ENCODE results near the gene DENND6A. TPM values are rescaled to one million over a fixed set of nuclear protein-coding genes. Genes with fewer than 3 reads are reported as not detected.
"Not testable (repeated sequence)": the region's sequence is repeated elsewhere in the genome, so short reads cannot be mapped to it uniquely, and the experiment has no call there.

DENND6A gene
- total RNA-seq, 1 experiment from 2014 or later: 22.3 TPM

DNA sequence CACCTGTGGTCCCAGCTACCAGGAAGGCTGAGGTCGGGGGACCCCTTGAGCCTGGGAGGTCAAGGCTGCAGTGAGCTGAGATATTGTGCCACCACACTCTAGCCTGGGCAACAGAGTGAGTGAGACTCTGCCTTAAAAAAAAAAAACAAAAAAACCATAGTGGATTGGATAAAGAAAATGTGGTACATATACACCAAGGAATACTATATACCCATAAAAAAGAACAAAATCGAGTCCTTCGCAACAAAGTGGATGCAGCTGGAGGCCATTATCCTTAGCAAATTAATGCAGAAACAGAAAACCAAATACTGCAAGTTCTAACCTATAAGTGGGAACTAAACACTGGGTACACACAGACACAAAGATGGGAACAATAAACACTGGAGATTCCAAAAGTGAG, 75.1 kb downstream of the DENND6A start:
- Mint-ChIP-seq H3K27ac (ENCODE audit: low read depth, unreplicated experiment) (no peak overlapping the region), H3K4me3 (ENCODE audit: unreplicated experiment) (no peak overlapping the region), H3K27me3 (ENCODE audit: insufficient read depth, unreplicated experiment) (no peaks in the 10 kb centered on the region), H3K9me3 (ENCODE audit: unreplicated experiment) (no peaks in the 10 kb centered on the region), H3K4me1 (ENCODE audit: insufficient read depth, unreplicated experiment) (no peaks in the 10 kb centered on the region), H3K36me3 (ENCODE audit: insufficient read depth, unreplicated experiment) (peaks cover 26% of the 10 kb centered on the region)
- DNase-seq (ENCODE audit: unreplicated experiment): no peak
- POLR2A ChIA-PET: interaction anchor here (0.6 to 1.1 kb wide), 2 partner anchors 38 to 41 kb away, joined by 3 to 5 read pairs; no protein-coding TSS in a partner anchor
- BruUV-seq (replicated peaks): no TSS peak
- intact Hi-C loops (cut with micrococcal nuclease): no loop called here
- TF ChIP-seq, protein P1, sequence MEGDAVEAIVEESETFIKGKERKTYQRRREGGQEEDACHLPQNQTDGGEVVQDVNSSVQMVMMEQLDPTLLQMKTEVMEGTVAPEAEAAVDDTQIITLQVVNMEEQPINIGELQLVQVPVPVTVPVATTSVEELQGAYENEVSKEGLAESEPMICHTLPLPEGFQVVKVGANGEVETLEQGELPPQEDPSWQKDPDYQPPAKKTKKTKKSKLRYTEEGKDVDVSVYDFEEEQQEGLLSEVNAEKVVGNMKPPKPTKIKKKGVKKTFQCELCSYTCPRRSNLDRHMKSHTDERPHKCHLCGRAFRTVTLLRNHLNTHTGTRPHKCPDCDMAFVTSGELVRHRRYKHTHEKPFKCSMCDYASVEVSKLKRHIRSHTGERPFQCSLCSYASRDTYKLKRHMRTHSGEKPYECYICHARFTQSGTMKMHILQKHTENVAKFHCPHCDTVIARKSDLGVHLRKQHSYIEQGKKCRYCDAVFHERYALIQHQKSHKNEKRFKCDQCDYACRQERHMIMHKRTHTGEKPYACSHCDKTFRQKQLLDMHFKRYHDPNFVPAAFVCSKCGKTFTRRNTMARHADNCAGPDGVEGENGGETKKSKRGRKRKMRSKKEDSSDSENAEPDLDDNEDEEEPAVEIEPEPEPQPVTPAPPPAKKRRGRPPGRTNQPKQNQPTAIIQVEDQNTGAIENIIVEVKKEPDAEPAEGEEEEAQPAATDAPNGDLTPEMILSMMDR (IDR thresholded peaks at IDR 0.05; ENCODE audit: unreplicated experiment): no peak
- CTCF ChIA-PET: interaction anchor here (0.6 to 0.7 kb wide), 4 partner anchors 13 to 659 kb away, joined by 3 read pairs; no protein-coding TSS in a partner anchor

DNA sequence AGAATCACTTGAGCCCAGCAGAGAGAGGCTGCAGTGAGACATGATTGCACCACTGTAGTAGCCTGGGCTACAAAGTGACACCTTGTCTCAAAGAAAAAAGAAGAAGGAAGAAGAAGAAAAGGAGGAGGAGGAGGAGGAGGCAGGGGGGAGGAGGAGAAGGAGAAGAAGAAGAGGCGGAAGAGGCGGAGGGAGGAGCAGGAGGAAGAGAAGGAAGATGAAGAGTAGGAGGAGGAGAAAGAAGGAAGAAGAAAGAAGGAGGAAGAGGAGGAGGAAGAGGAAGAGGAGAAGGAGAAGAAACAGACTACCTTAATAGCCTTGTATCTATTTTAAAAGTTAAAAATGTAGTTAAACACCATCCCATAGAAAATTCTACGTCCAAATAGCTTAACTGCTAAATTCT, 76.6 kb downstream of the DENND6A start:
- Mint-ChIP-seq H3K27ac (ENCODE audit: low read depth, unreplicated experiment) (peak overlapping the region; percentile 43), H3K27me3 (ENCODE audit: insufficient read depth, unreplicated experiment) (no peaks in the 10 kb centered on the region), H3K4me3 (ENCODE audit: unreplicated experiment) (no peak overlapping the region), H3K4me1 (ENCODE audit: insufficient read depth, unreplicated experiment) (no peaks in the 10 kb centered on the region), H3K9me3 (ENCODE audit: unreplicated experiment) (no peaks in the 10 kb centered on the region), H3K36me3 (ENCODE audit: insufficient read depth, unreplicated experiment) (peaks cover 14% of the 10 kb centered on the region)
- ChIA-PET POLR2A (no interaction called here), CTCF (interaction anchor here (0.9 to 1.1 kb wide), 2 partner anchors 19 to 31 kb away, joined by 3 read pairs; partner anchors contain the start of gene ARF4)
- no TSS peak for BruUV-seq (replicated peaks)
- TF ChIP-seq, protein P1 (IDR thresholded peaks at IDR 0.05; ENCODE audit: unreplicated experiment): no peak
- intact Hi-C loops (cut with micrococcal nuclease): no loop called here
- no peak for DNase-seq (ENCODE audit: unreplicated experiment)

DNA sequence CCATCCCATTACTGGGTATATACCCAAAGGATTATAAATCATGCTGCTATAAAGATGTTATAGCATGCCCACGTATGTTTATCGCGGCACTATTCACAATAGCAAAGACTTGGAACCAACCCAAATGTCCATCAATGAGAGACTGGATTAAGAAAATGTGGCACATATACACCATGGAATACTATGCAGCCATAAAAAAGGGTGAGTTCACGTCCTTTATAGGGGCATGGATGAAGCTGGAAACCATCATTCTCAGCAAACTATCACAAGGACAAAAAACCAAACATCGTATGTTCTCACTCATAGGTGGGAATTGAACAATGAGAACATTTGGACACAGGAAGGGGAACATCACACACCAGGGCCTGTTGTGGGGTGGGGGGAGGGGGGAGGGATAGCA, 81.0 kb downstream of the DENND6A start:
- DNase-seq (ENCODE audit: unreplicated experiment); H3K27me3 Mint-ChIP-seq (ENCODE audit: insufficient read depth, unreplicated experiment); H3K4me1 Mint-ChIP-seq (ENCODE audit: insufficient read depth, unreplicated experiment); H3K36me3 Mint-ChIP-seq (ENCODE audit: insufficient read depth, unreplicated experiment); POLR2A ChIA-PET; H3K9me3 Mint-ChIP-seq (ENCODE audit: unreplicated experiment); H3K4me3 Mint-ChIP-seq (ENCODE audit: unreplicated experiment); intact Hi-C loops (cut with micrococcal nuclease); BruUV-seq (replicated peaks); H3K27ac Mint-ChIP-seq (ENCODE audit: low read depth, unreplicated experiment); CTCF ChIA-PET: not testable (repeated sequence)

DNA sequence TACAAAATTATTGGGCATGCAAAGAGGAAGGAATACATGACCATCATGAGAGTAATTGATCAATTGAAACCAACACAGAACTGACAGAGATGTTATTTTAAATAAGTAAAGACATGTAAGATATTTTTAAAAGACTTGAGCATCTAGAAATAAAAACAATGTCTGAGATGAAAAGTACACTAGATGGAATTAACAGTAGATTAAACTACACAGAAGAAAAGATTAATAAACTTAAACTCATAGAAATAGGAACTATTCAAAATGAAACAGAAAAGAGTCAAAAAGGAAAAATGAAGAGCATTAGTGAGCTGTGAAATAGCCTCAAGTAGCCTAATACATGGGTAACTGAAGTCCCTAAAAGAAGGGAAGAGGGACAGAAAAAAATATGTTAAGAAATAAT, 87.2 kb downstream of the DENND6A start:
- Mint-ChIP-seq H3K27ac (ENCODE audit: low read depth, unreplicated experiment) (no peak overlapping the region), H3K4me1 (ENCODE audit: insufficient read depth, unreplicated experiment) (no peaks in the 10 kb centered on the region), H3K36me3 (ENCODE audit: insufficient read depth, unreplicated experiment) (peaks cover 38% of the 10 kb centered on the region), H3K9me3 (ENCODE audit: unreplicated experiment) (peaks cover 9% of the 10 kb centered on the region), H3K27me3 (ENCODE audit: insufficient read depth, unreplicated experiment) (no peaks in the 10 kb centered on the region), H3K4me3 (ENCODE audit: unreplicated experiment) (no peak overlapping the region)
- intact Hi-C loops (cut with micrococcal nuclease): no loop called here
- POLR2A ChIA-PET: no interaction called here
- CTCF ChIA-PET: no interaction called here
- no TSS peak for BruUV-seq (replicated peaks)
- TF ChIP-seq, protein P1 (IDR thresholded peaks at IDR 0.05; ENCODE audit: unreplicated experiment): no peak
- DNase-seq (ENCODE audit: unreplicated experiment): no peak

DNA sequence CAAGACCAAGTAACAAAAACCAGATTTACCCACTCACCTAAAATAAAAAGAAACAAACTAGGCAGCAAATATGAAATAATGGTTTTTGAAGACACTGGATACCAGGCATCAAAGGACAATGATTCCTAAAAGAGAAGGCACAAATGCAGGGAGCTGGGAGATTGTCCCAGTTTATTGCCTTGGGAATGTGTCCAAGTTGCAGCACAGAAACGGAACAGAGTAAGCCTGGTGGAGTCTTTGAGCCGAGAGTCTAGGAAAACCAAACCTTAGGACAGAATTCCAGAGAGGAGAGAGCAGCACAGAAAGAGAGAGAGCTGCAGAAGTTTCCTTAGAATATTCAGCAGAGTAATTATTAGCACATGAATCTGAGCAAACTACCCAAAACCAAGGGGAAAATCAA, 87.9 kb downstream of the DENND6A start:
- ChIA-PET POLR2A (interaction anchor here (0.5 to 0.7 kb wide), 2 partner anchors 33 to 683 kb away, joined by 3 read pairs; no protein-coding TSS in a partner anchor), CTCF (interaction anchor here (0.7 kb wide), 2 partner anchors 12 to 216 kb away, joined by 3 to 5 read pairs; no protein-coding TSS in a partner anchor)
- H3K4me1 Mint-ChIP-seq (ENCODE audit: insufficient read depth, unreplicated experiment): no peaks in the 10 kb centered on the region
- H3K27ac Mint-ChIP-seq (ENCODE audit: low read depth, unreplicated experiment): no peak overlapping the region
- intact Hi-C loops (cut with micrococcal nuclease): no loop called here
- DNase-seq (ENCODE audit: unreplicated experiment): no peak
- no peaks in the 10 kb centered on the region for H3K27me3 Mint-ChIP-seq (ENCODE audit: insufficient read depth, unreplicated experiment)
- BruUV-seq (replicated peaks): no TSS peak
- H3K4me3 Mint-ChIP-seq (ENCODE audit: unreplicated experiment): no peak overlapping the region
- TF ChIP-seq, protein P1 (IDR thresholded peaks at IDR 0.05; ENCODE audit: unreplicated experiment): no peak
- peaks cover 40% of the 10 kb centered on the region for H3K36me3 Mint-ChIP-seq (ENCODE audit: insufficient read depth, unreplicated experiment)
- peaks cover 9% of the 10 kb centered on the region for H3K9me3 Mint-ChIP-seq (ENCODE audit: unreplicated experiment)

All from MCF 10A (cell line).